HEK293 (cell line): ENCODE measurements around the gene FKBP4.
A peak's percentile ranks its signal among the peaks of the same experiment; 100 is the strongest.

ENCODE experiments used
- CTCF ChIA-PET: fragments of 350-600 bp; formaldehyde crosslinking; extraction: SDS; loops from one replicate; lab custom pipeline; 2021; ENCODE audit warnings: antibody characterized with exemption; lab: Yijun Ruan, JAX
- POLR2A ChIA-PET: fragments of 300-600 bp; formaldehyde crosslinking; extraction: SDS; loops from one replicate; lab custom pipeline; 2020; ENCODE audit warnings: antibody characterized with exemption, inconsistent platforms; lab: Yijun Ruan, JAX
- H3K27ac ChIP-seq: fragments of 200-500 bp; sonication (Bioruptor generic); 2 replicates; pipeline ENCODE4 v1.5.1; 2014; ENCODE audit warnings: low read depth, low read length, control low read depth, inconsistent platforms; ENCODE audit errors: extremely low read depth
- H3K36me3 ChIP-seq, 2 experiments: fragments of 200-500 bp in 1 of 2; sonication (Bioruptor generic) in 1 of 2; 1 replicate in 1 of 2; 2 replicates in 1 of 2; pipeline ENCODE4 v1.5.1; 2014 to 2017; ENCODE audit warnings: inconsistent platforms in 2 of 2, low read length in 2 of 2; ENCODE audit not compliant: control insufficient read depth in 2 of 2, insufficient read depth in 1 of 2
- H3K4me1 ChIP-seq: fragments of 200-500 bp; sonication (Bioruptor generic); 2 replicates; pipeline ENCODE4 v1.5.1; 2014; ENCODE audit warnings: mild to moderate bottlenecking, low read length, inconsistent platforms; ENCODE audit not compliant: control insufficient read depth, insufficient read depth
- H3K4me3 ChIP-seq: 2 replicates; pipeline ENCODE4 v1.5.1; 2011; ENCODE audit warnings: low read depth, mild to moderate bottlenecking, control low read depth, low read length, moderate library complexity
- H3K9me3 ChIP-seq: fragments of 200-500 bp; sonication (Bioruptor generic); 2 replicates; pipeline ENCODE4 v1.5.1; 2014; ENCODE audit warnings: low read depth, low read length, inconsistent platforms; ENCODE audit not compliant: control insufficient read depth, insufficient read depth
- HOXD13 ChIP-seq: sonication (generic); formaldehyde crosslinking; IDR thresholded peaks from 2 replicates; pipeline ENCODE4 v1.8.0; 2022; ENCODE audit warnings: missing genetic modification reagents, borderline replicate concordance
- KLF16 ChIP-seq: fragments of 450-650 bp; formaldehyde crosslinking; IDR thresholded peaks from 2 replicates; pipeline ENCODE4 v1.5.1; 2017; ENCODE audit warnings: missing biosample characterization, missing genetic modification characterization
- OSR2 ChIP-seq: fragments of 450-650 bp; formaldehyde crosslinking; IDR thresholded peaks from 2 replicates; pipeline ENCODE4 v1.5.1; 2016; ENCODE audit warnings: missing biosample characterization, missing genetic modification characterization
- PRDM2 ChIP-seq: fragments of 450-650 bp; formaldehyde crosslinking; IDR thresholded peaks from 2 replicates; pipeline ENCODE4 v1.5.1; 2016; ENCODE audit warnings: missing biosample characterization, missing genetic modification characterization, borderline replicate concordance
- SCRT1 ChIP-seq: fragments of 450-650 bp; formaldehyde crosslinking; IDR thresholded peaks from 2 replicates; pipeline ENCODE4 v1.5.1; 2016; ENCODE audit warnings: missing biosample characterization, missing genetic modification characterization, borderline replicate concordance
- TRIM28 ChIP-seq: IDR thresholded peaks from 2 replicates; pipeline ENCODE4 v1.6.1; 2011; ENCODE audit warnings: low read length, control low read depth, borderline replicate concordance
- ZBTB17 ChIP-seq: fragments of 450-650 bp; formaldehyde crosslinking; IDR thresholded peaks from 2 replicates; pipeline ENCODE4 v1.5.1; 2016; ENCODE audit warnings: missing biosample characterization, missing genetic modification characterization
- ZBTB20 ChIP-seq: fragments of 450-650 bp; formaldehyde crosslinking; IDR thresholded peaks from 2 replicates; pipeline ENCODE4 v1.5.1; 2016; ENCODE audit warnings: missing biosample characterization, missing genetic modification characterization
- ZBTB8A ChIP-seq: fragments of 450-650 bp; formaldehyde crosslinking; IDR thresholded peaks from 2 replicates; pipeline ENCODE4 v1.5.1; 2016; ENCODE audit warnings: missing biosample characterization, missing genetic modification characterization
- ZNF2 ChIP-seq: fragments of 450-650 bp; formaldehyde crosslinking; IDR thresholded peaks from 2 replicates; pipeline ENCODE4 v1.5.1; 2016; ENCODE audit warnings: missing biosample characterization, missing genetic modification characterization
- ZNF214 ChIP-seq: fragments of 450-650 bp; formaldehyde crosslinking; IDR thresholded peaks from 2 replicates; pipeline ENCODE4 v1.5.1; 2017; ENCODE audit warnings: missing biosample characterization, mild to moderate bottlenecking, missing genetic modification characterization, borderline replicate concordance
- ZNF24 ChIP-seq: fragments of 450-650 bp; formaldehyde crosslinking; IDR thresholded peaks from 2 replicates; pipeline ENCODE4 v1.5.1; 2016; ENCODE audit warnings: missing biosample characterization, missing genetic modification characterization
- ZNF266 ChIP-seq: fragments of 450-650 bp; formaldehyde crosslinking; IDR thresholded peaks from 2 replicates; pipeline ENCODE4 v1.5.1; 2016; ENCODE audit warnings: missing biosample characterization, missing genetic modification characterization, low read depth
- ZNF335 ChIP-seq: fragments of 450-650 bp; formaldehyde crosslinking; conservative IDR thresholded peaks from 2 replicates; pipeline ENCODE4 v1.5.1; 2016; ENCODE audit warnings: missing biosample characterization, missing genetic modification characterization
- ZNF513 ChIP-seq: fragments of 450-650 bp; IDR thresholded peaks from 2 replicates; pipeline ENCODE4 v1.5.1; 2018; ENCODE audit warnings: missing biosample characterization, missing genetic modification characterization
- ZNF549 ChIP-seq: fragments of 450-650 bp; IDR thresholded peaks from 2 replicates; pipeline ENCODE4 v1.5.1; 2018; ENCODE audit warnings: missing biosample characterization, missing genetic modification characterization, mild to moderate bottlenecking, inconsistent platforms, moderate library complexity
- ZNF596 ChIP-seq: fragments of 450-650 bp; IDR thresholded peaks from 2 replicates; pipeline ENCODE4 v1.5.0; 2018; ENCODE audit warnings: missing biosample characterization, mild to moderate bottlenecking, missing genetic modification characterization, moderate library complexity
- ZNF768 ChIP-seq: fragments of 450-650 bp; formaldehyde crosslinking; IDR thresholded peaks from 2 replicates; pipeline ENCODE4 v1.5.1; 2018; ENCODE audit warnings: missing biosample characterization, mild to moderate bottlenecking, missing genetic modification characterization
- ZSCAN30 ChIP-seq: fragments of 450-650 bp; IDR thresholded peaks from 2 replicates; pipeline ENCODE4 v1.5.1; 2018; ENCODE audit warnings: missing biosample characterization, mild to moderate bottlenecking, missing genetic modification characterization, moderate library complexity
- TF ChIP-seq, protein P1 (sequence below): sonication (generic); formaldehyde crosslinking; IDR thresholded peaks from 2 replicates; pipeline ENCODE4 v1.8.1; 2022; ENCODE audit warnings: mild to moderate bottlenecking, moderate library complexity, missing genetic modification reagents
- TF ChIP-seq, protein P2 (sequence below): fragments of 450-650 bp; formaldehyde crosslinking; IDR thresholded peaks from 2 replicates; pipeline ENCODE4 v1.5.1; 2016; ENCODE audit warnings: missing biosample characterization, missing genetic modification characterization
- TF ChIP-seq, protein P3 (sequence below): fragments of 450-650 bp; formaldehyde crosslinking; IDR thresholded peaks from 2 replicates; pipeline ENCODE4; 2016; ENCODE audit warnings: missing biosample characterization, missing genetic modification characterization

Gene FKBP4

DNA sequence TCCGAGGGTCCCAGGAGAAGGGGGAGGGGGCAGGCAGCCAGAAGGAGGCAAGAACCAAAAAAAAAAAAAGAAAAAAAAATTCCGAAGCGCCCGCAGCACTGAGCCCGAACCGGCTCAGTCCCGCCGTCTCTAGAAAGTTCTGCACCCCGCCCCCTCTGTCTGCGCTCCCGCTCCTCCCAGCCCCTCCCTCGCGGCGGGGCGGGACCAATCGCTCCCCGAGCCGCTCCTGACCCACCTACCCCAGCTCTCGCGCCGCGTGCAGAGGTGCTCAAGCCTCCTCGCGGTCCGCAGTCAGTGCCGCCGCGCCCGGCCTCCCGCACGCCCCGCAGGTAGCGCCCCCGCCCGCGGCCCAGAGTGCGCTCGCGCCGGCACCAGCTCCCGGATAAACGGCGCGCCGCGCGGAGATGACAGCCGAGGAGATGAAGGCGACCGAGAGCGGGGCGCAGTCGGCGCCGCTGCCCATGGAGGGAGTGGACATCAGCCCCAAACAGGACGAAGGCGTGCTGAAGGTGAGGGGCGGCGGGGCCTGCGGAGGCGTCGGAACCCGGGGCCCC is at the start of gene FKBP4 (continued):
- TF ChIP-seq, protein P1, sequence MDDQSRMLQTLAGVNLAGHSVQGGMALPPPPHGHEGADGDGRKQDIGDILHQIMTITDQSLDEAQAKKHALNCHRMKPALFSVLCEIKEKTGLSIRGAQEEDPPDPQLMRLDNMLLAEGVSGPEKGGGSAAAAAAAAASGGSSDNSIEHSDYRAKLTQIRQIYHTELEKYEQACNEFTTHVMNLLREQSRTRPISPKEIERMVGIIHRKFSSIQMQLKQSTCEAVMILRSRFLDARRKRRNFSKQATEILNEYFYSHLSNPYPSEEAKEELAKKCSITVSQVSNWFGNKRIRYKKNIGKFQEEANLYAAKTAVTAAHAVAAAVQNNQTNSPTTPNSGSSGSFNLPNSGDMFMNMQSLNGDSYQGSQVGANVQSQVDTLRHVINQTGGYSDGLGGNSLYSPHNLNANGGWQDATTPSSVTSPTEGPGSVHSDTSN (CRISPR knock-in tag), result 0 out of 2 replicates have a peak, but pooled peaks have one; percentile 26
- TF ChIP-seq SCRT1 (tag by site-specific recombination), result no peak
- TF ChIP-seq KLF16, result peak; percentile 86
- peak; percentile 84 for TF ChIP-seq ZBTB17
- peak; percentile 83 for TF ChIP-seq ZNF335 (tag by site-specific recombination)
- TF ChIP-seq, protein P2, sequence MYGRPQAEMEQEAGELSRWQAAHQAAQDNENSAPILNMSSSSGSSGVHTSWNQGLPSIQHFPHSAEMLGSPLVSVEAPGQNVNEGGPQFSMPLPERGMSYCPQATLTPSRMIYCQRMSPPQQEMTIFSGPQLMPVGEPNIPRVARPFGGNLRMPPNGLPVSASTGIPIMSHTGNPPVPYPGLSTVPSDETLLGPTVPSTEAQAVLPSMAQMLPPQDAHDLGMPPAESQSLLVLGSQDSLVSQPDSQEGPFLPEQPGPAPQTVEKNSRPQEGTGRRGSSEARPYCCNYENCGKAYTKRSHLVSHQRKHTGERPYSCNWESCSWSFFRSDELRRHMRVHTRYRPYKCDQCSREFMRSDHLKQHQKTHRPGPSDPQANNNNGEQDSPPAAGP (tag by site-specific recombination), result peak; percentile 76; the same call in 1 of the 2 replicates
- peak; percentile 53; the same call in 1 of the 2 replicates for TF ChIP-seq ZBTB20 (tag by site-specific recombination)
- TF ChIP-seq, all 188 proteins: peak for 37

GRCh38 chr12:2745655-2746054 is 49.1 kb upstream of the FKBP4 start:
- ChIA-PET POLR2A (no interaction called here), CTCF (interaction anchor here (1.0 to 1.8 kb wide), 2 partner anchors 9 to 39 kb away, joined by 3 to 7 read pairs; no protein-coding TSS in a partner anchor)
- Histone ChIP-seq H3K4me3 (no peak overlapping the region), H3K9me3 (no peaks in the 10 kb centered on the region), H3K36me3 (no peaks in the 10 kb centered on the region), H3K27ac (no peak overlapping the region), H3K4me1 (no peaks in the 10 kb centered on the region)
- TF ChIP-seq, protein P3, sequence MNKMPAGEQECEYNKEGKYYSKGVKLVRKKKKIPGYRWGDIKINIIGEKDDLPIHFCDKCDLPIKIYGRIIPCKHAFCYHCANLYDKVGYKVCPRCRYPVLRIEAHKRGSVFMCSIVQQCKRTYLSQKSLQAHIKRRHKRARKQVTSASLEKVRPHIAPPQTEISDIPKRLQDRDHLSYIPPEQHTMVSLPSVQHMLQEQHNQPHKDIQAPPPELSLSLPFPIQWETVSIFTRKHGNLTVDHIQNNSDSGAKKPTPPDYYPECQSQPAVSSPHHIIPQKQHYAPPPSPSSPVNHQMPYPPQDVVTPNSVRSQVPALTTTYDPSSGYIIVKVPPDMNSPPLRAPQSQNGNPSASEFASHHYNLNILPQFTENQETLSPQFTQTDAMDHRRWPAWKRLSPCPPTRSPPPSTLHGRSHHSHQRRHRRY, result no peak
- TF ChIP-seq ZNF2 (tag by site-specific recombination) (no peak), ZNF596 (tag by site-specific recombination) (no peak), ZNF513 (tag by site-specific recombination) (no peak), ZNF549 (no peak), ZBTB8A (tag by site-specific recombination) (no peak), ZNF214 (tag by site-specific recombination) (no peak), ZNF266 (tag by site-specific recombination) (no peak)

DNA sequence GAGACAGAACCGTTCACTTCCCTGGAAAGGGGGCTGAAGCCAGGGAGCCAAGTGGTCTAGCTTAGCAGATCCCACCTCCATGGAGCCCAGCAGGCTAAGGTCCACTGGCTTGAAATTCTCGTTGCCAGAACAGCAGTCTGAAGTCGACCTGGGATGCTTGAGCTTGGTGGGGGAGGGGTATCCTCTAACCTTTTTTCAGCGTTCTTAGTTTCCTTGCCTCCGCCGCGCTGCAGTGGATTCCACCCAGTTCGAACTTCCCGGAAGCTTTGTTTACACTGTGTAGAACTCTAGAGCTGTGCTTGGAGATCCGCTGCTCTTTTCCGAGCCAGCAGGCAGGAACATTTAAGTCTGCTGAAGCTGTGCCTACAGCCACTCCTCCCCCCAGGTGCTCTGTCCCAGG is 45.2 kb upstream of the FKBP4 start:
- ChIA-PET CTCF (interaction anchor here (0.6 to 3.4 kb wide), 2 partner anchors 10 to 1935 kb away, joined by 4 to 12 read pairs; no protein-coding TSS in a partner anchor), POLR2A (no interaction called here)
- Histone ChIP-seq H3K27ac (no peak overlapping the region), H3K9me3 (no peaks in the 10 kb centered on the region), H3K4me1 (no peaks in the 10 kb centered on the region), H3K36me3 (no peaks in the 10 kb centered on the region), H3K4me3 (no peak overlapping the region)
- TF ChIP-seq TRIM28 (no peak), ZSCAN30 (tag by site-specific recombination) (no peak), PRDM2 (tag by site-specific recombination) (no peak), OSR2 (tag by site-specific recombination) (no peak), ZNF768 (tag by site-specific recombination) (no peak), ZBTB17 (no peak), ZNF24 (tag by site-specific recombination) (no peak), HOXD13 (no peak)
